Measurements from ENCODE around the gene BMPR1B.

BMPR1B gene

DNA sequence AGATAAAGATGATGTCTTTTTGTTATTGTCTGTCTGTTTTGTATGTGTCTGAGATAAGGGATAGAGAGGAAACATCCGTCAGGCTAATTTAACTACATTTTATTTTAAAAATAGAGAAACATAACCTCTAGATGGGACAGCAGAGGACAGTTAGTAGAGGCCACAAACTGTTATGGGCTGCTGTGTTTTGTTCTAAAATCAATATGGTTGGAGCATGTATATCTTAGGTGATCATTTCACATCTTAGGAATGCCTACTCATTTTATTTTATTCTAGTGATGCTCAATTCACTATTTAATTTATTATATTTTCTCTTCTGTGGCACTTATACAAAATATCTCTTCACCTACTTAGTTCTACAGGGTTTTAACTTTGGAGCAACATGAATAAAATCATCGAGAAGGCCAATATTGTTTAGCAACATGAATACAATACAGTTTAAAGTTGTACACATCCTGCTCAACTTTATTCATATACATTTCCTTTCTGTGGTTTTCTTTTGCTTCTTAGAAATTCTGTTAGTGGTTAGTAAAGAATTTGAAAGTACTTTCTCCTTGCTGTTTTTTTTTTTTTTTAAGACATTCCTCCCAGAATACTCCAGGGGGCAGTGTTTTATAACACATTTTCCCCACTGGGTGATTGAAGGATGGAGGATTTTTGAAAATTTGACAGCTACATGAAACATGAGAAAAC lies 398.1 kb downstream of the BMPR1B start:
- peak overlapping the region in 1 of 2 experiments; percentile 27; a peak in 2 of 4 replicates for H3K4me3 ChIP-seq (ENCODE audit: low read depth in 1 of 2, low read length in 2 of 2)
- H3K27ac ChIP-seq (ENCODE audit: low read length), result peak overlapping the region; percentile 95
- H2AFZ ChIP-seq (ENCODE audit: low read depth, low read length), result peak overlapping the region; percentile 41; the same call in 1 of the 2 replicates
- H3K9ac ChIP-seq (ENCODE audit: low read depth, low read length), result peak overlapping the region; percentile 57
- DNase-seq (peak; percentile 33), ATAC-seq (ENCODE audit: insufficient read depth, low read depth) (peak; percentile 78)
- no peaks in the 10 kb centered on the region for H3K79me2 ChIP-seq (ENCODE audit: insufficient read depth, low read length)
- TF ChIP-seq, protein P1, sequence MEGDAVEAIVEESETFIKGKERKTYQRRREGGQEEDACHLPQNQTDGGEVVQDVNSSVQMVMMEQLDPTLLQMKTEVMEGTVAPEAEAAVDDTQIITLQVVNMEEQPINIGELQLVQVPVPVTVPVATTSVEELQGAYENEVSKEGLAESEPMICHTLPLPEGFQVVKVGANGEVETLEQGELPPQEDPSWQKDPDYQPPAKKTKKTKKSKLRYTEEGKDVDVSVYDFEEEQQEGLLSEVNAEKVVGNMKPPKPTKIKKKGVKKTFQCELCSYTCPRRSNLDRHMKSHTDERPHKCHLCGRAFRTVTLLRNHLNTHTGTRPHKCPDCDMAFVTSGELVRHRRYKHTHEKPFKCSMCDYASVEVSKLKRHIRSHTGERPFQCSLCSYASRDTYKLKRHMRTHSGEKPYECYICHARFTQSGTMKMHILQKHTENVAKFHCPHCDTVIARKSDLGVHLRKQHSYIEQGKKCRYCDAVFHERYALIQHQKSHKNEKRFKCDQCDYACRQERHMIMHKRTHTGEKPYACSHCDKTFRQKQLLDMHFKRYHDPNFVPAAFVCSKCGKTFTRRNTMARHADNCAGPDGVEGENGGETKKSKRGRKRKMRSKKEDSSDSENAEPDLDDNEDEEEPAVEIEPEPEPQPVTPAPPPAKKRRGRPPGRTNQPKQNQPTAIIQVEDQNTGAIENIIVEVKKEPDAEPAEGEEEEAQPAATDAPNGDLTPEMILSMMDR (IDR thresholded peaks at IDR 0.05; ENCODE audit: borderline replicate concordance, extremely low read depth, low read length, poor library complexity, severe bottlenecking), result peak; percentile 70
- TF ChIP-seq EZH2 (IDR thresholded peaks at IDR 0.05; ENCODE audit: borderline replicate concordance, low read depth, low read length, severe bottlenecking), result no peak
- H4K20me1 ChIP-seq (ENCODE audit: insufficient read depth, low read length), result no peaks in the 10 kb centered on the region
- no peaks in the 10 kb centered on the region for H3K9me3 ChIP-seq (ENCODE audit: insufficient read depth, low read length, severe bottlenecking)
- H3K36me3 ChIP-seq (ENCODE audit: insufficient read depth, low read length), result peaks cover 65% of the 10 kb centered on the region
- H3K4me1 ChIP-seq (ENCODE audit: insufficient read depth, low read length), result peaks cover 76% of the 10 kb centered on the region
- H3K4me2 ChIP-seq (ENCODE audit: insufficient read depth, low read length), result peak overlapping the region; percentile 54
- no peaks in the 10 kb centered on the region for H3K27me3 ChIP-seq (ENCODE audit: insufficient read depth, low read length, poor library complexity)

DNA sequence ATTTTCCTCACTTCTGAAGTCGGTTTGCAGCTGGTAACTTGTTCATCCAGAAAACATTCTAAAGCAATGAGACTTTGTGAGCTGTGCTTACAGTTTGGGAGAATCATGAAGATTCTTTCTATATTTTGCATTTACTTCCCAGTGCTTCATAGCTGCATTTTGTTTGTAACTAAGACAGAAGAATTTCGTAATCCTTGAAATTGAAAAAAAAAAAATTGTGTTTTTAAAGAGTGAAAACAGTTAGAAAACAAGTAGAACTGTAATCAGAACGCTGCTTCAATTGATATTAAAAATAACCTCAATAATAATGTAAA lies 398.7 kb downstream of the BMPR1B start:
- Histone ChIP-seq H3K4me3 (ENCODE audit: low read depth in 1 of 2, low read length in 2 of 2) (peak overlapping the region in 1 of 2 experiments; percentile 27; a peak in 1 of 4 replicates), H3K27me3 (ENCODE audit: insufficient read depth, low read length, poor library complexity) (no peaks in the 10 kb centered on the region), H4K20me1 (ENCODE audit: insufficient read depth, low read length) (no peaks in the 10 kb centered on the region), H3K9me3 (ENCODE audit: insufficient read depth, low read length, severe bottlenecking) (no peaks in the 10 kb centered on the region), H3K4me2 (ENCODE audit: insufficient read depth, low read length) (peak overlapping the region; percentile 54; the same call in 1 of the 2 replicates), H3K4me1 (ENCODE audit: insufficient read depth, low read length) (peaks cover 73% of the 10 kb centered on the region), H3K9ac (ENCODE audit: low read depth, low read length) (peak overlapping the region; percentile 57), H3K27ac (ENCODE audit: low read length) (peak overlapping the region; percentile 95), H3K36me3 (ENCODE audit: insufficient read depth, low read length) (peaks cover 65% of the 10 kb centered on the region), H3K79me2 (ENCODE audit: insufficient read depth, low read length) (no peaks in the 10 kb centered on the region), H2AFZ (ENCODE audit: low read depth, low read length) (no peak overlapping the region)
- TF ChIP-seq, protein P1 (IDR thresholded peaks at IDR 0.05; ENCODE audit: borderline replicate concordance, extremely low read depth, low read length, poor library complexity, severe bottlenecking), result no peak
- no peak for TF ChIP-seq EZH2 (IDR thresholded peaks at IDR 0.05; ENCODE audit: borderline replicate concordance, low read depth, low read length, severe bottlenecking)
- ATAC-seq (ENCODE audit: insufficient read depth, low read depth) (no peak), DNase-seq (no peak)

GRCh38 chr4:95157596-95157995 lies 399.8 kb downstream of the BMPR1B start:
- Histone ChIP-seq H2AFZ (ENCODE audit: low read depth, low read length) (no peak overlapping the region), H3K9ac (ENCODE audit: low read depth, low read length) (no peak overlapping the region), H3K9me3 (ENCODE audit: insufficient read depth, low read length, severe bottlenecking) (no peaks in the 10 kb centered on the region), H3K4me1 (ENCODE audit: insufficient read depth, low read length) (peaks cover 70% of the 10 kb centered on the region), H3K27ac (ENCODE audit: low read length) (peak overlapping the region; percentile 13), H3K27me3 (ENCODE audit: insufficient read depth, low read length, poor library complexity) (no peaks in the 10 kb centered on the region), H3K36me3 (ENCODE audit: insufficient read depth, low read length) (peaks cover 67% of the 10 kb centered on the region), H3K4me2 (ENCODE audit: insufficient read depth, low read length) (no peak overlapping the region), H3K79me2 (ENCODE audit: insufficient read depth, low read length) (no peaks in the 10 kb centered on the region), H4K20me1 (ENCODE audit: insufficient read depth, low read length) (no peaks in the 10 kb centered on the region), H3K4me3 (ENCODE audit: low read depth in 1 of 2, low read length in 2 of 2) (no peak overlapping the region)
- no peak for TF ChIP-seq EZH2 (IDR thresholded peaks at IDR 0.05; ENCODE audit: borderline replicate concordance, low read depth, low read length, severe bottlenecking)
- TF ChIP-seq, protein P1 (IDR thresholded peaks at IDR 0.05; ENCODE audit: borderline replicate concordance, extremely low read depth, low read length, poor library complexity, severe bottlenecking), result no peak
- DNase-seq (no peak), ATAC-seq (ENCODE audit: insufficient read depth, low read depth) (no peak)

All from DND-41 (cell line).